GM18861 (cell line): ENCODE data around the gene SLC5A10.

Source experiments
- ATAC-seq: cut with Tn5 transposase; IDR thresholded peaks from one replicate; pipeline ENCODE4 v1.9.1; 2021; ENCODE audit not compliant: unreplicated experiment

The SLC5A10 gene

DNA sequence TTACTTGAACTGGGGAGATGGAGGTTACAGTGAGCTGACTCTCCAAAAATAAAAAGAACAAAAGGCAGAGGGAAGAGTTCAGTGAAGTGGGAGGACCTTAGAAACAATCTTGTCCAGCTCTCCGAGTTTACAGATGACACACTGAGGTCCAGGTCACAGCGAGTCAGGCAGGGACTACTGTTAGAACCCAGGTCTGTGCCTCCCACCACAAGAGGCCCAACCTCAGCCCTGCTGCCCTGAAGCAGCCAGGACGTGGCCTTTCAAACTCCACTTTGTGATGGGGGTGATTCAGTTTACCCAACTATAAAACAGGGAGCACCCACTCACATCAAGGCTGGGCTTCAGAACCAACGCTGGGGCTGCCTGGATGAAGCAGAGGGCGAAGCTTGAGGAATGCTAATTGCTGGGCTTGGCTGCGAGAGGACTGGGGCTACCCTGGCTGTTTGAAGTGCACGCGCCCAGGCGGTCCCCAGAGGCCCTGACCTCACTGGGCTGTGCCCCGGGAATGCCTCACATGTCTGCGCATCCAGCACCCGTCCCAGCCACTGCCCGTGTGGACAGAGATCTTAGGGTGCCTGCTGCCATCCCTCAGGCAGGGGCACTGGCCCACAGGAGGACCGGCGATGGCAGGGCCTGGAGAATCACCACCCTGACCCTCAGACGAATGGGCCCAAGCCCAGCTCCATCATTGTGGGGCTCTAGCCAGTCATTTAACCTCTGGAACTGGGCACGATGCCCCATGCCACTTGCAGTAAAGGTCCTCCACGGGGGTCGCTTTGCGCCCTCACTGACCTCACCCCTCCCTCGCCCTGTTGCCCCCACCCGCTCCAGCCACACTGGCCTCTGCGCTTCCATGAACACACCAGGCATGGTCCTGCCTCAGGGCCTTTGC, 11.4 kb downstream of the SLC5A10 start:
- ATAC-seq: no peak

DNA sequence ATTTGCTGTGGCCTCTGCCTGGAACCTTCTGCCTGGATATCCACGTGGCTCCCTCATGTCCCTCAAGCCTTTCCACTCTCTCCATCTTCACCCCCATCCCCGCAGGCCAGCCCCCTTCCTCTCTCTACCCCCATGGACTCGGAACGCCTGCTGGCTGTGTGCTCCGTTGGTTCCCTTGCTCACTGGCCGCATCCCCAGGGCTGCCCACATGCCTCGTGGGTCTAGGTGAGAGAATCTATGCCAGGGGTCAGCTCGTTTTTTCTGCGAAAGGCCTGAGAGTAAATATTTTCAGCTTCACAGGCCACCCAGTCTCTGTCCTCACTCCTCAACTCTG, 12.0 kb downstream of the SLC5A10 start:
- ATAC-seq: no peak

DNA sequence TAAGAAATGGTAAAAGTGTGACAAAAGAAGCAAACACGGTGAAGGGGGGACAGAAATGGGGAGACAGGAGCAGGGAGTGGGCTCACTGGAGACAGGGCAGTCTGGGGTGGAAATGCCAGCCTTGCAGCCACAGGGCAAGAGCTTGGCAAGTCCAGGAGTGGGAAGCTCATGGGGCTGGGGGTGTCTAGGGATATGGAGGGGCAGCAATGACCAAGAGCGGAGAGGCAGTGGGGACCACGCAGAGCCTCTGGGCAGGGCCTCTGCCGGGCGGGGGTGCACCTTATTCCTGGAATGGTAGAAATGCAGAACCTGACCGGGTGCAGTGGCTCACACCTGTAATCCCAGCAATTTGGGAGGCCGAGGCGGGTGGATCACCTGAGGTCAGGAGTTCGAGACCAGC, 12.6 kb downstream of the SLC5A10 start:
- ATAC-seq: no peak

DNA sequence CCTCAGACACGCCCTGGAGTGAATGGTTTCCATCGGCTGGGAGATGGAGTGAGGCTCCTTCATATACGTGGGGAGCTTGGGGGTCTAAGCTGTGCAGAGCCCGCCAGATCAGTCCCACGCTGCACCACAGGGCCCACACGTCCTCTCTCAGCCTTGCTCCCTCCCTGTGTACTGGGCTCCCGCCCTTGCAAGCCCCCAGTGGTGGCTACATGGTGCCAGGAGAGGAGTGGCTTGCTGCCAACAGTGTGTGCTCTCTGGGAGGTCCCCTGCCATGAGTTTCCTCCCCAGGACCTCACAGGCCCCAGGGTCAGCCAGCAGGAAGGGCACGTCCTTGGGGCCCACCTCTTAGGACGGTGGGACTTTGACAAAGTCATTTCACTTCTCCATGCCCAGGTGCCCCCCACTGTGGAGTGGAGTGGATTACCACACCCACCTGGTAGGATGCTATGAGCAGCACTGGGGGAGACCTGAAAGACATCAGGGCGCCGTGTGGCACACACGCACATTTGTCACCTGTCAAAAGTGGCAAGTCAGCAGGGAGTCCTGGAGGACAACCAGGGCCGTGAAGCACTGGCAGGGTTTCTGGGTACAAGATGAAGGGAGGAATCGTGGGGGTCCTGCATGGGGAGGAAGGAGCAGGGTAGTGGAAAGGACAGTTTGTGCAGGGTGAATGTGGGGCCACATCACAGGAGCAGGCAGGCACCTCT, 13.7 kb downstream of the SLC5A10 start:
- ATAC-seq: no peak

DNA sequence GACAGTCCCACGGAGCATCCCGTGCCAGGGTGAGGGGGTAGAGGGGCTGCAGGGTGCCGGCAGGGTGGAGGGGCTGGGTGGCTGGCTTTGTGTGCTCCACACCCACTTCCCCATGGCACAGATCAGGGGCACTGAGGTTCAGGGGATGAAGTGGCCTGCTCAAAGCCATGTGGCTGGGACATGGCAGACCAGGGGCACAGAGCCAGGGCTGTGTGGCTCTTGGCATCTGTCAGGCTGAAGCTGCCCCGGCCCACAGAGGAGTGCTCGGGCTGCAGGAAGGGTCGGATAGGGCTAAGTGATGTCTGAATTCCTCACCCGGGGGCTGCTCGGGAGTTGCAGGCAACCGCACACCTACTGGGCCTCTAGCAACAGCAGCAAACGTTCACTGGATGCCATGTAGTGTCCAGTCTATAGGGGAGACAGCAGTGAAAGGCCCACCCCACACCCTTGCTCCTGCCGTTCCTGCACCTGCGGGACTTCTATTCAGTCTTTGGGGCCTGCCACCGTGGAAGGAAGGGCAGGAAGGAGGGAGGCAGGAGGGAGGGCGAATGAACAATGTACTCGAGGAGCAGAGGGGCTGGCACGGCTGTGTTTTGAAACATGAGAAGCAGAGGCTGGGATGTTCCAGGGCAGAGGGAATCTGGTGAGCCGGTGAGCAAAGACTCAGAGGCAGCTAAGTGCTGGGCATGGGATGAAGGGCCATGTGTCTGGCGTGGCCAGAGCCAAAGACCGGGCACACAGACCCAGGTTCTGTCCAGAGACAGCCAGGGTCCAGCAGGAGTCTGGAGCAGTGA, 15.1 kb downstream of the SLC5A10 start:
- ATAC-seq: no peak

DNA sequence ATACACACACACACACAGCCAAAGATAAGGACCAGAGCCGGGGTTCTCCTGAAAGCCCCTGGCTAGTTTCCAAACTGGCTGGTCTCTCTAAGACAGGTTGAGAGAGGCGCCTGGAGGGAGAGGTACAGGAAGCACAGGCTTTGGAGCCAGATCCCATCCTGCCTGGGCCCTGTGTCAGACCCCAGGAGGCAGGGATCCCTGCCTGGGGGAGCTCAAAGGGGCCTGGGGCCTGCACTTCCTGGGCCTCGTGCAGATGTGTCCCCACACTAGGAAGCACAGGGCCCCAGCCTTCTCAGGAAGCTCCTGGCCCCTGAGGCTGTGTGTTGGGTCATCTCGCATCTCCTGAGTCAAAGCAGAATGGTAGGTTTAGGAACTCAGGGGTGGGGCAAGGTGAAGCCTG, 16.0 kb downstream of the SLC5A10 start:
- no peak for ATAC-seq

DNA sequence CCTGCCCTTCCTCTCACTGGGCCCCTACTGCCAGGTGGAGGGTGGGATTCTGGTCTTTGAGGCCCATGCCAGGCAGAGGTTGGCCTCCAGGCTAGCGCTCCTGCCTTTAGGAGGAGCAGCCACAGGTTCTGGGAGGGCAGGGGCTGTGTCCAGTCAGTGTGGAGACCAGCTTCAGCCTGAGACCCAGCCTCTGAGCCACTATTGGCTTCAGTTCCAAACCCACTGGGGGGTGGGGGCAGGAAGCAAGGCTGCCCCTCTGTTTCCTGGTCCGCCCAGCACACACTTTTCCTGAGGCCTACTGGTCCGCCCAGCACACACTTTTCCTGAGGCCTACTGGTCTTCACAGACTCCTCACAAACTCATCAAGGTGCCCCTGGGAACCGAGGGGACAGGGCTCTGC, 16.4 kb downstream of the SLC5A10 start:
- no peak for ATAC-seq

DNA sequence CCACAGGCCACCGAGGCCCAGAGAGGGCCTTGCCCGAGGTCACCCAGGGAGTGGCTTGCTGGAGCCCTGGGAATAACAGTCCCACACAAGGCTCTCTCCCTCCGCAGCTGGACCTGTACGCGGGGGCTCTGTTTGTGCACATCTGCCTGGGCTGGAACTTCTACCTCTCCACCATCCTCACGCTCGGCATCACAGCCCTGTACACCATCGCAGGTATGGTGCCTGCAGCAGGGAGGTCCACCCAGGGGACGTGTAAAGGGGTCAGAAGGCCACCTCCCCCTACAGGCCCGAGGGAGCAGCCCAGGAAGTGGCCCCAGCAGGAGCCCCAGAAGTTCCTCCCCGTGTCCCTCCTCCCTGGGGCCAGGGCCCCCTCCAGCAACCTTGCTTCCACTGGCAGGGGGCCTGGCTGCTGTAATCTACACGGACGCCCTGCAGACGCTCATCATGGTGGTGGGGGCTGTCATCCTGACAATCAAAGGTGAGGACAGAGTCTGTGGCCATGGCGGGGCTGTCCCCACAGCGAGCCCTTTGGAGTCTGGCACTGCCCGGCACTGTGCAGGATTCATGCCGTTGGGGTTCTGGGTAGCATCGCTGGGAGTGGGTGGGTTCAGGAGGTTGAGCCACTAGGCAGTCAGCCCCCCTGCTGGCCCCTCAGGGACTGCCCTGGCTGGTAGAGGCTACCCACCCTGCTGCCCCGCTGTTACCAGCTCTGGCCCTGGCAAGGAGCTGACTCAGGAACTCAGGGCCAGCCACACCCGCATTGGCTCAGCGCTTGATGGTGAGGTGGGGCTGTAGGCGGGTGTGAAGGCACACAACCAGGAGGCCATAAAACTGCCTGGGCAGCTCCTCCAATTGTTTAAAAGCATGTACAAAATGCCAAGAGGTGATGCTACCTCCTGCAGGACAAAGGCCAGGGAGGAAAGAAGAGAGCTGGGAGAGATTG, 17.3 kb downstream of the SLC5A10 start:
- no peak for ATAC-seq

DNA sequence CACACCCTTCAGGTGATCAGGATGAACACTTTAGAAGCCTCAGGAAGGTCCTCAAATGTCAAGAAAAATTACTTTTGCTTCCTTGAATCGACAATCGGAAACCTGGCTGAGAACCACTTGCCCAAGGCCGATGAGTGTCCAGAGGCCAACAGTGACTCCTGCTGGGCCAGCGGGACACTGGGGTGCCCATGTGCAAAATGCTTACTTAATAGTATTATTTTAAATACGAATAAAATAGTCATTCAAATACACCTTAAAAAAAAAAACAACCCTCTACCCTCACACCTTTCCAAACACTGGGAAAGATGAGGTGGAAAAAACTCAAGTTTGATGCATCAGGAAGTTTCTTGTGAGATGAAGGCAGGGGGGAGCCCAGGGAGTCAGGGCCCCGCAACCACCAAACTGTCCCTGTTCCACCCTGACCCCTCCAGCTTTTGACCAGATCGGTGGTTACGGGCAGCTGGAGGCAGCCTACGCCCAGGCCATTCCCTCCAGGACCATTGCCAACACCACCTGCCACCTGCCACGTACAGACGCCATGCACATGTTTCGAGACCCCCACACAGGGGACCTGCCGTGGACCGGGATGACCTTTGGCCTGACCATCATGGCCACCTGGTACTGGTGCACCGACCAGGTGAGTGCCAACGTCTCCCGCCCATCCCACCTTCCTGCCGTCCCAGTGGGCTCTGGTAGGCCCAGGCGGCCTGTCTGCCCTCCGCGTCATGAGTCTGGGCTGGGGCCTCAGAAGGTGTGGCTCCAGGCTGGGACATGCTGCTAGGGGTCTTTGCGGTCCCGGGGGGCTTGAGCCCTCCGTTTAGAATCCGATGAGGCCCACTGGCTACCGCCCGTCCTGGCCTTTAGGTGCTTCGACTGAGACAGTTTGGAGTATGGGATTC, 18.9 kb downstream of the SLC5A10 start:
- ATAC-seq: no peak

DNA sequence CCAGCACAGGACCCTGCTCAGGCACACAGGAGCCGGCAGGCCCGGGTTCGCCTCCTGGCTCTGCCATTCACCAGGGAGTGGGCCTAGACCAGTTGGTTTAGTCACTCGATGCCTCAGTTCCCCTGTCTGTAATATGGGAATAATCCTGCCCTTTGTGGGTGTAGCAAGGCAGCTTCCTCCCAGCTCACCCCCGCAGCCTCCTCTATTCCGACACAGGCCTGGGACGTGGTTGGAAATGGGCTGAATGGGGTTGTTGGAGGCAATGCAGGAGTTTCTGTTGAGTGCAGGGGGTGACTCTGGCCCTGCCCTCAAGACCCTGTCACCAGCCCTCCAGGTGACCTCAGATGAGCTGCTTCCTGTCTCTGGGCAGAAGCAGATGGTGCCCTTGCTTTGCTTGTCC, 19.8 kb downstream of the SLC5A10 start:
- no peak for ATAC-seq

DNA sequence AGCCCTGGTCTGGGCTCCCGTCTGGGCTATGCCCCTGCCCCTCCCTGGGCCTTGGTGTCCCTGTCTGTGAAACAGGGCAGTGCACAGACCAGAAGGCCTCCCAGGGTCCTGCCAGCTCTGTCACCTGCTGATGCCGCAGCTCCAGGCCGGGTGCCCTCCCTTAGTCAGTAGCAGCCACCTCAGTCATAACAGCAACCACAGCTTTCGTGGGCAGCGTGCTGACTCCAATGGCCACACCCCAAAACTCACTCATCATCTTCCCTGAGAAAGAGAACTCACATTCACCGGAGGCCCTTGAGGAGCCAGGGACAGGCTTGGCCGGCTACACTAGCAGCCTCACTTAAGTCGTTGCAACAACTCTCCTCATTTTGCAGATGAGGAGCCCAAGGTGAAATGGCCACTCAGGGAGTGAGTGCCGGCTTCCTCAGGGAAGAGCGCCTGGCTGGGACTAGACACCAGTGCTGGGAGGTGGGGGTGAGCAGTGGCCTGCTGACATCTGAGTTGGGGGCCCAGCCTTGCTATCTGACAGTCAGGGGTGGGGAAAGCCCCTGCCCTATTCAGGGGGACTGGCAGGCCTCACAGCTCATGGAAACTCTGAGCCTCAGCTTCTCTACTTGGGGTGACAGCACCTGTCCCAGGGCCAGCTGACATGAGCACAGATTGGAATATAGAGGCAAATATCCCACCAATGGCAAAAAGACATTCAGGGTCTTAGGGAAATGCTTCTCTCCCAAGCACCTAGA, 22.6 kb downstream of the SLC5A10 start:
- no peak for ATAC-seq

DNA sequence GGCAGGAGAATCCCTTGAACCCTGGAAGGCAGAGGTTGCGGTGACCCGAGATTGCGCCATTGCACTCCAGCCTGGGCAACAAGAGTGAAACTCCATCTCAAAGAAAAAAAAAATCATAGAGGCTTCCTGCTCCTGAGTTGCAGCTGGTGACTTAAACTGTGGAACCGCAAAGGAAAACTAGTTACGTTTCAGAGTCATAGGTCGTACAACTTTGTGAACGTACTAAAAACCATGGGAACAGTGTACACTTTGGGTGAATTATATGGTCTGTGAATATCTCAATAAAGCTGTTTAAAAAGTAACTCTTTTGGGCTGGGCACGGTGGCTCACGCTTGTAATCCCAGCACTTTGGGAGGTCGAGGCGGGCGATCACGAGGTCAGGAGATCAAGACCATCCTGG, 23.6 kb downstream of the SLC5A10 start:
- ATAC-seq: no peak

DNA sequence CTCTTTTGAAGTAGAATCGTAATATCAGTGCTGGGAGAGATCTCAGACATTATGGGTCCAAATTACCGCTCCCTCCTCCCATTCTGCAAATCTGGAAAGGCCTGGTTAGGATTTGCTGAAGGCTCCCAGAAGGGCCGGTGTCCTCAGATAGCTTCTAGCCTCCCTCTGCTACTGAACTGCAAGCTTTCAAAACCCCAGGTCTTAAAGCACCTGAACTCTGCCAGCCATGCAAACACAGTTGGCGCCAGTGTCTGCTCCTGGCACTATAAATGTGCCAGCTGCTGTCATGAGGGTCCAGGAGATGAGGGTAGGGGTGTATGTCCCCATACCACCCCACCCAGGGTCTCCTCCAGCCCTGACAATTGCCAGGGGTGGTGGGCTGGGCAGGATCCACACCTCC, 24.2 kb downstream of the SLC5A10 start:
- no peak for ATAC-seq

DNA sequence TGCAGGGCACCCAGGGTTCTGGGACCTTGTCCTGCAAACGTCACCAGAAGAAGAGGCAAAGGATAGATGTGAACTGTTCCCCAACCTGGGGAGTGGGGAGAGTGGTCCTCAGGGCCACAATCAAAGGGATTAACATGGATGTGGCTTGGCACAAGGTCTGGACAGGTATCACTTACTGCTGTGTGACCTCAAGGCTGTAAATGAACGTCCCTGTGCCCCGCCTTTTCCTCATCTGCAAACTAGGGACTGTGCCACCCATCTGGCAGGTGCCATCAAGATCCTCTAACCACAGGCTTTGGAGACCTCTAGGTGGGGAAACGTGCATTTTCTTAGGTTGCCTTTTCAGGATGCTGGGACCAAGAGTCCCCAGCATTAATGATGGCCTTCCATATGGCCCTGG, 25.1 kb downstream of the SLC5A10 start:
- ATAC-seq: no peak

DNA sequence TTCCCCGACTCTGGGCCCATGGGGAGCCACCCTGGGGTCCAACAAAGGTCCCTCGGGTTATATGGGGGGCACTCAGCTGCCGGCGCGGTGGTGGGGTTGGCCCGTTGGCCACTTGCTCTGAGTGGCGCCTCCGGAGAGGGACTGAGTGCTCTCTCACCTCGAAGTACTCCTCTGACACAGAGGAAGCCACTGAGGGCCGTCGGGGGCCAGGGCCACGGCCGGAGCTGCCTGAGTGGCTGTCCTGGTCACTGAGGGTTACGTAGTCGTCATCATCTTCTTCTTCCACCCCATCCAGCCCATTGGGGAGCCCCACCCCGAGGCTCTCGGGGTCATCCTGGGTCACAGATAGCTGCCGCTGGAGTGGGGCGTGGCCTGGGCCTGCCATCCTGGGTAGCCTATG, 25.7 kb downstream of the SLC5A10 start:
- no peak for ATAC-seq

DNA sequence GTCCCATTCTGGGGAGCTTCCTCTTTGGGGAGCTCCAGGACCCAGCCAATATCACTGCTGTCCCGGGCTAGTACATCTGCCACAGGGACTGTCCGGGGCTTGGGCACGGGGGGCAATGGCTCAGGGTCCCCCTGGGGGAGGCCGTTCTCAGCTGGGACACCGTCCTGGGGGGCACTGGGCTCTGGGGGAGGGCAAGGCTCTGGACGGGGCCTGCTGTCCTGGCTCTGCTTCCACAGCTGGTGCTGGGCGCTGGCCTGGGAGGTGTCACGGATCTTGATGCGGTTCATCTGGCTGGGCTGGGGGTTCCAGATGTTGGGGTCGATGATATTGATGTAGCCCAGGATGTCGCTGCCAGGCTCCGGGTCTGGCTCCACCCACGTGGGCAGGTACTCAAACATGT, 26.1 kb downstream of the SLC5A10 start:
- ATAC-seq: no peak

DNA sequence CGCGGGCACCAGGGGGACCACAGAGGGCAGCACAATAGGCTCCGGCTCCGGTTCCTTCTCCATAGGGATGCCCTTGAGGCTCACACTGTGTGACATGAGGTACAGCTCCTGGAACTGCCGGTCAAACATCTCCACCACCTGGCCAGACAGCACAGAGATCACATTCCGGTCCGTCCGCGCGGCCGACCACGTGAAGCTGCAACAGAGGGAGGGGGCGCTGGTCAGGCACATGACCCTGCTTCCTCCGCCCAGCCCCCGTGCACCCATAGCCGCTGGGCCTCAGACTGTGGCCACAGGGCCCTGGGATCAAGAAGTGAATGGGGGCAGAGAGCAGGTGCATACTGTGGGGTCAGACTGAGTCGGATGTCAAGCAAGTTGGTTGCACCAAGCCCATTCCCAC, 26.7 kb downstream of the SLC5A10 start:
- ATAC-seq: no peak

DNA sequence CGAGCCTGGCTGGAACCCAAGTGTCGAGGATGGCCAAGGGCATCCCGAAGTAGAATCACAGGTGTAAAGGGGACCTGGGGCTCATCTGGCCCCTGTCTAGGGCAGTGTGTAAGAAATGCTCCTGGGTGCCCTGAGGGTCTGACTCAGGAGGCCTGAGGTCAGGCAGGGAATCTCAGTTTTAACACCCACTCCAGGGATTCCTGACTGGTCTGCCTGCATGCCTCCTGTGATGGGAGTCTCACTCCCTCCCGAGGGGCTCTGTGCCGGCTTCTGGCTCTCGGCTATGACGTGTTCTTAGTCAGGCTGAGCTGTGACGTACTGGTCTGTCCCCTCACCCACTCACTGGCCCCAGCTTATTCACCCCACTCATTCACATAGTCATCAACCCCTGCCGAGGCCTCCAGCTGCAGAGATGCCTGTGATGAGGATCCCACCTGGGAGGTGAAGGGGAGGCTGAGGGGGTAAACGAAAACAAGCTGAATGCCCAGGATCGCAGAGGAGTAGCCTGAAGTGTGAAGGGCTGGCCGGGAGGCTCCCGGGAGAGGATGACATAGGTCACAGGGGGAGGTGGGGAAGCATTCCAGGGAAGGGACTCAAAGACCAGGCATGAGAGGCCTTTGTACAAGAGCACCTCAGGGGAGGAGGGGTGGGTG, 28.8 kb downstream of the SLC5A10 start:
- no peak for ATAC-seq

DNA sequence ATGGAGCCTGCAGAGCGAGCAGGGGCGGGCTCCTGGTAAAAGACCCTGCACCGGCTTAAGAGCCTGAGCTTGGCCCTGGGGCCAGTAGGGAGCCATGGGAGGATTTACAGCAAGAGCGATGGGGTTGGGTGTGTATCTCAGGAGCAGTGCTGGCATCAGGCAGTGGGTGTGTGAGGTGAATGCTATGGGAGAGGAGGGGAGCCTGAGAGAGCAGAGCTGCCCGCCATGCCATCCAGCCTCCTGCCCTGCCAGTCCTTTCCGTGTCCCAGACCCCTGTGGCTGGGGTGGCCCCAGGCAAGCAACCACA, 29.3 kb downstream of the SLC5A10 start:
- ATAC-seq: no peak
